ENCODE data around the gene PRR13. TPM values are rescaled to one million over a fixed set of nuclear protein-coding genes. Genes with fewer than 3 reads are reported as not detected.

The PRR13 gene
- polyA plus RNA-seq, 1 donor = 41.6 TPM

DNA sequence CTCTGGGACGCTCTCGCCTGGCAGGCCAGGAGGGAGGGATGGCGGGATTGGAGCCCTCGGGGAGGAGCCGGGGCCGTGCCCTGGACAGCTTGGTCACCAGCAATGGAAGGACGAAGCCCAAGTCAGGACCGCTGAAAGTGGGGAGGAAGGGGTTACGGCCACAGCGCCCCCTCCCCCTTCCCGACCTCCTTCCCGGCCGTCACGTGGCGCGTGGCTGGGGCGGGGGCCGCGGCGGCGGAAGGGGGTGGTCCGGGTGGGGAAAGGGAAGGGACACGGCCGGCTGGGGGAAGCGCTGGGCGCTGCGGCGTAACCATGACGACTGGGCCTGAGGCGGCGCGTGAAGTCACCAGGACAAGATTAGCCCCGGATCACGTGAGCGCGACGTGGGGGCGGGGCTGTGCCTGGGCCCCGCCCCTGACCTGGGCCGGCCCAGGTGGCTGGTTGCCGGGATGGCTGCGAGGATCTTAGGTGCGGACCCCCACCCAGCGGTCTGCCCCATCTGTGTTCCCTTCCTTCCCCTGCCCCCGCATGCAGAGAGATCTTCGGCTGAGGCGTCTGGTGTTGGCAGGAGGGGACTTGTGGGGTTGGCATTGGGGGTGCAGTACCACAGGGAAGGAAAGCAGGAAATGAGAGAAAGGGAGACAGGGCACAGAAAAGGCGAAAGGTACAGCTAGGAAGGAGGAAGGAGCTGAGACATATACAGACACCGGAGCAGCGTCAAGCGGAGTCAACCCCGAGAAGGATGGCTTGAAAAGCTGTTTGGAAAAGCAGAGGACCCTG is 51.5 kb downstream of the PRR13 start:
- DNase-seq (ENCODE audit: low read depth) = peak; percentile 85

DNA sequence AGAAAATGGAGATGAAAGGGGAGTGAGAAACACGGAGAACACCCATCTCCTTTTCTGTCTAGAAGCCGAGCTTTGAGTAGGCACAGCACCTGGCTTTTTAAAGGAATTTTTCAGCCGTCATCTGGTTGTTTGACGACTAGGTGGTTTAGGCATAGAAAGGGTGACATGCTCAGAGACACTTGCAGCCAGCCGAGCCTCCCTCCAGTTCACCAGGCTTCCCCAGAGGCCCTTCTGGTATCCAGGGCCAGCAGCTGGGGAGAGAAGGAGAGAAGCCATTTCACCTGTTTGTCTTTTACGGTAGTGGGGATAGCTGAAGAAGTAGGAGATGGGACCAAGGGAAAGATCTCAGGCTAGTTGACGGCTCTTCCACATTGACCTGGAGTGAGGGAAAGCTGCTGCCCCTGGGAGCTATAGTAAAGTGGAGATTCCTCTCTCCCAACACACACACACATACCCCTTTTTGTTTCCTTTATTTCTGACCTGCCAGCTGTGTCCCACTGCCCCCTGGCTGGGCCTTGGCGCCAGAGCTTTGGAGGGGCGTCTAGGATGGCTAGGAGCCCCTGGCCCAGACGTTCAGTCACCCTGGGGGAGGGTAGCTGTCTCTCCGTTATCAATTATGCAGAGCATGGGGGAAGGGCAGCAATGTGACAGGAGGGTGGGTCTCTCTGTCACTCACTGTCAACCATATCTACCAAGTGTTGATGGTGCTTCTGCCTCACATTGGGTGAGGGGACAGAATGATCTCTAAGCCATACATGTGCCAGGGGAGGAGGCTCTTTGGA is 52.3 kb downstream of the PRR13 start:
- DNase-seq (ENCODE audit: low read depth) = no peak

Other genes starting within 250 kb of the PRR13 start
- 1.2 TPM for gene ITGB7, start 234.5 kb upstream of the PRR13 start, polyA plus RNA-seq (ENCODE audit: insufficient read length)
- gene RARG, start 209.5 kb upstream of the PRR13 start, polyA plus RNA-seq (ENCODE audit: insufficient read length) = 22.5 TPM
- 4.3 TPM for gene ESPL1, start 173.4 kb upstream of the PRR13 start, polyA plus RNA-seq (ENCODE audit: insufficient read length)
- gene PFDN5, start 146.2 kb upstream of the PRR13 start, polyA plus RNA-seq (ENCODE audit: insufficient read length) = 497 TPM
- 37.2 TPM for gene MYG1, start 142.0 kb upstream of the PRR13 start, polyA plus RNA-seq (ENCODE audit: insufficient read length)
- 52.4 TPM for gene AAAS, start 120.1 kb upstream of the PRR13 start, polyA plus RNA-seq (ENCODE audit: insufficient read length)
- gene SP7, start 105.4 kb upstream of the PRR13 start, polyA plus RNA-seq (ENCODE audit: insufficient read length) = 0.15 TPM
- 37.2 TPM for gene SP1, start 61.6 kb upstream of the PRR13 start, polyA plus RNA-seq (ENCODE audit: insufficient read length)
- gene AMHR2, start 17.9 kb upstream of the PRR13 start, polyA plus RNA-seq (ENCODE audit: insufficient read length) = 0.09 TPM
- gene PCBP2, start 10.4 kb downstream of the PRR13 start, polyA plus RNA-seq (ENCODE audit: insufficient read length) = 550 TPM
- gene MAP3K12, start 57.7 kb downstream of the PRR13 start, polyA plus RNA-seq (ENCODE audit: insufficient read length) = 14.3 TPM
- gene TARBP2, start 59.5 kb downstream of the PRR13 start, polyA plus RNA-seq (ENCODE audit: insufficient read length) = 20.9 TPM
- not detected for gene NPFF, start 65.8 kb downstream of the PRR13 start, polyA plus RNA-seq (ENCODE audit: insufficient read length)
- 49.7 TPM for gene ATF7, start 184.6 kb downstream of the PRR13 start, polyA plus RNA-seq (ENCODE audit: insufficient read length)
- 857 TPM for gene ATP5MC2, start 234.3 kb downstream of the PRR13 start, polyA plus RNA-seq (ENCODE audit: insufficient read length)